ENCODE measurements around the gene C22orf23. TPM values are rescaled to one million over a fixed set of nuclear protein-coding genes. Genes with fewer than 3 reads are reported as not detected.
A peak's percentile ranks its signal among the peaks of the same experiment; 100 is the strongest.

C22orf23 gene
- total RNA-seq, 1 donor from 2014 or later: not detected

GRCh38 chr22:37973271-37974170 lies 20.1 kb upstream of the C22orf23 start:
- H3K27ac Mint-ChIP-seq (ENCODE audit: unreplicated experiment): no peak overlapping the region
- no peak overlapping the region for H3K4me3 Mint-ChIP-seq (ENCODE audit: unreplicated experiment)
- DNase-seq (ENCODE audit: low spot score): no peak
- TF ChIP-seq CTCF (IDR thresholded peaks at IDR 0.05): no peak
- H3K9me3 Mint-ChIP-seq (ENCODE audit: low read depth): no peaks in the 10 kb centered on the region
- no peaks in the 10 kb centered on the region for H3K4me1 Mint-ChIP-seq (ENCODE audit: low read depth)
- H3K36me3 Mint-ChIP-seq (ENCODE audit: low read depth): peaks cover 7% of the 10 kb centered on the region
- H3K27me3 Mint-ChIP-seq (ENCODE audit: low read depth): no peaks in the 10 kb centered on the region

GRCh38 chr22:37972527-37972926 lies 19.1 kb upstream of the C22orf23 start:
- Mint-ChIP-seq H3K4me1 (ENCODE audit: low read depth) (no peaks in the 10 kb centered on the region), H3K36me3 (ENCODE audit: low read depth) (peaks cover 15% of the 10 kb centered on the region), H3K27ac (ENCODE audit: unreplicated experiment) (no peak overlapping the region), H3K27me3 (ENCODE audit: low read depth) (no peaks in the 10 kb centered on the region), H3K9me3 (ENCODE audit: low read depth) (no peaks in the 10 kb centered on the region), H3K4me3 (ENCODE audit: unreplicated experiment) (no peak overlapping the region)
- no peak for TF ChIP-seq CTCF (IDR thresholded peaks at IDR 0.05)
- DNase-seq (ENCODE audit: low spot score): peak; percentile 54

GRCh38 chr22:37971475-37972434 lies 18.4 kb upstream of the C22orf23 start:
- Mint-ChIP-seq H3K27ac (ENCODE audit: unreplicated experiment) (no peak overlapping the region), H3K27me3 (ENCODE audit: low read depth) (no peaks in the 10 kb centered on the region), H3K9me3 (ENCODE audit: low read depth) (no peaks in the 10 kb centered on the region), H3K4me1 (ENCODE audit: low read depth) (peaks cover 5% of the 10 kb centered on the region), H3K36me3 (ENCODE audit: low read depth) (peaks cover 21% of the 10 kb centered on the region), H3K4me3 (ENCODE audit: unreplicated experiment) (no peak overlapping the region)
- TF ChIP-seq CTCF (IDR thresholded peaks at IDR 0.05): no peak
- no peak for DNase-seq (ENCODE audit: low spot score)

GRCh38 chr22:37970864-37971263 lies 17.5 kb upstream of the C22orf23 start:
- H3K4me3 Mint-ChIP-seq (ENCODE audit: unreplicated experiment): no peak overlapping the region
- DNase-seq (ENCODE audit: low spot score): no peak
- TF ChIP-seq CTCF (IDR thresholded peaks at IDR 0.05): no peak
- H3K9me3 Mint-ChIP-seq (ENCODE audit: low read depth): no peaks in the 10 kb centered on the region
- H3K4me1 Mint-ChIP-seq (ENCODE audit: low read depth): peaks cover 13% of the 10 kb centered on the region
- no peaks in the 10 kb centered on the region for H3K27me3 Mint-ChIP-seq (ENCODE audit: low read depth)
- H3K27ac Mint-ChIP-seq (ENCODE audit: unreplicated experiment): no peak overlapping the region
- peaks cover 19% of the 10 kb centered on the region for H3K36me3 Mint-ChIP-seq (ENCODE audit: low read depth)
